HEK293T (cell line): Measurements from ENCODE around the gene THEMIS2.
"Not testable (repeated sequence)": the region's sequence is repeated elsewhere in the genome, so short reads cannot be mapped to it uniquely, and the experiment has no call there.

ENCODE experiments used
- CTCF ChIA-PET: fragments of 350-600 bp; formaldehyde crosslinking; extraction: SDS; loops from one replicate; lab custom pipeline; 2021; ENCODE audit warnings: antibody characterized with exemption, inconsistent platforms; lab: Yijun Ruan, JAX
- POLR2A ChIA-PET: fragments of 350-600 bp; formaldehyde crosslinking; extraction: SDS; loops from one replicate; lab custom pipeline; 2020; ENCODE audit warnings: antibody characterized with exemption, inconsistent platforms; lab: Yijun Ruan, JAX
- DNase-seq: peaks from one replicate; pipeline ENCODE4 v3.0.0; 2012; ENCODE audit warnings: mixed read lengths; ENCODE audit errors: extremely low spot score
- ARNT ChIP-seq: fragments of 450-650 bp; IDR thresholded peaks from 2 replicates; pipeline ENCODE4 v1.6.1; 2017; ENCODE audit warnings: mild to moderate bottlenecking
- BHLHE40 ChIP-seq: fragments of 450-650 bp; IDR thresholded peaks from 2 replicates; pipeline ENCODE4 v1.6.1; 2016; ENCODE audit warnings: mild to moderate bottlenecking, moderate library complexity, borderline replicate concordance
- CTBP1 ChIP-seq: fragments of 450-650 bp; IDR thresholded peaks from 2 replicates; pipeline ENCODE4 v1.6.1; 2016; ENCODE audit warnings: borderline replicate concordance
- ELF4 ChIP-seq: fragments of 450-650 bp; IDR thresholded peaks from 2 replicates; pipeline ENCODE4 v1.6.1; 2017; ENCODE audit warnings: antibody characterized with exemption
- FOXA1 ChIP-seq: fragments of 450-650 bp; IDR thresholded peaks from 2 replicates; pipeline ENCODE4 v1.6.1; 2016; ENCODE audit warnings: mild to moderate bottlenecking
- FOXK2 ChIP-seq: fragments of 450-650 bp; IDR thresholded peaks from 2 replicates; pipeline ENCODE4 v1.6.1; 2016; ENCODE audit warnings: mild to moderate bottlenecking
- FOXM1 ChIP-seq: fragments of 450-650 bp; IDR thresholded peaks from 2 replicates; pipeline ENCODE4 v1.6.1; 2017; ENCODE audit warnings: mild to moderate bottlenecking, borderline replicate concordance
- HDGF ChIP-seq: fragments of 450-650 bp; IDR thresholded peaks from 2 replicates; pipeline ENCODE4 v1.6.1; 2017; ENCODE audit warnings: antibody characterized with exemption, borderline replicate concordance
- L3MBTL2 ChIP-seq: fragments of 450-650 bp; conservative IDR thresholded peaks from 2 replicates; pipeline ENCODE4 v1.6.1; 2016; ENCODE audit warnings: mild to moderate bottlenecking
- LEF1 ChIP-seq: fragments of 450-650 bp; IDR thresholded peaks from 2 replicates; pipeline ENCODE4 v1.6.1; 2017; ENCODE audit warnings: mild to moderate bottlenecking, borderline replicate concordance
- NFRKB ChIP-seq: fragments of 450-650 bp; IDR thresholded peaks from 2 replicates; pipeline ENCODE4 v1.6.1; 2016; ENCODE audit warnings: mild to moderate bottlenecking, moderate library complexity
- SP1 ChIP-seq: fragments of 450-650 bp; IDR thresholded peaks from 2 replicates; pipeline ENCODE4 v1.6.1; 2017
- SUZ12 ChIP-seq: fragments of 450-650 bp; IDR thresholded peaks from 2 replicates; pipeline ENCODE4 v1.6.1; 2016; ENCODE audit warnings: mild to moderate bottlenecking
- TARDBP ChIP-seq: fragments of 450-650 bp; IDR thresholded peaks from 2 replicates; pipeline ENCODE4 v1.6.1; 2016
- ZNF384 ChIP-seq: fragments of 450-650 bp; IDR thresholded peaks from 2 replicates; pipeline ENCODE4 v1.6.1; 2016
- TF ChIP-seq, protein P1 (sequence below): fragments of 450-650 bp; IDR thresholded peaks from 2 replicates; pipeline ENCODE4 v1.6.1; 2016

THEMIS2 gene

GRCh38 chr1:27855085-27855484 lies 17.3 kb upstream of the THEMIS2 start:
- no peak for DNase-seq
- no peak for TF ChIP-seq FOXM1
- 0 out of 2 replicates have a peak, but pooled peaks have one; percentile 46 for TF ChIP-seq ZNF384
- POLR2A ChIA-PET: no interaction called here
- CTCF ChIA-PET: no interaction called here

DNA sequence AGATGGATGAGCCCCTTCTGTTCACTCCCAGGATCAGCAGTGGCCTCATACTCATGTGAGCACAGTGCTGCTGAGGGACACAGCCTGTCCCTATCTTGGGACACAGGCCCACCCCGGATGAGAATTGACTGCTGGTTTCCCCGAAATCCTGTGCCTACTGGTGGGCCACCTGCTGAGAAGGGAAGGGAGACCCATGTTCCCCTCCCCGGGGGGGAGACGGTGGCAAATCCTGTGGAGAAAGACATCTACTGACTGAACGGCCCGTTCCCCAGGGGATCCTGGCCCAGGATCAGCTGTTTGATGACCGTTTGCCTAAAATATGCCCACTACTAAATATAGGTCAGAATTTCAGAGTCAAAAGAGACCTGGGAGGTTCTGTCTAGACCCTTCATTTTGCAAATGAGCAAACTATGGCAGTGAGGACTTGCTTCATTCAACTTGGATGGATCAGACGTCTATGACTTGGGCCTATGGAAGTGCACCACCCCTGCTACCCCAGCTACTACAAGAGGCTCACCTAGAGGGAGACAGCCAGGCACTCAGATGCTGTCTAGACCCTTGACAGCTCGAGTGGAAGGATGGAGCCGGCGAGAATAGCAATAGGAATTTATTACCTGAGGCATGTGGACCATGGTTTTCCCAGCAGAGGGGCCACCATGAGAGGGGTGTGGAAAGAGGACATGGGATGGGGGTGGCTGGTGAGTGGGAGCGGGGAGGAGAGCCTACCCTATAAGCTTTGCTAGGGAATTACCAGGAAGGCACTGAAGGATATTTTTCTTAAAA lies 15.6 kb upstream of the THEMIS2 start:
- ChIA-PET CTCF (interaction anchor here (0.6 to 1.9 kb wide), 6 partner anchors 9 to 1477 kb away, joined by 3 to 8 read pairs (median 4); partner anchors contain the start of gene XKR8), POLR2A (no interaction called here)
- DNase-seq: no peak
- TF ChIP-seq LEF1 (no peak), TARDBP (no peak), L3MBTL2 (no peak), NFRKB (no peak), HDGF (no peak)

- POLR2A ChIA-PET, DNase-seq: not testable (repeated sequence)
- CTCF ChIA-PET: interaction anchor here (0.6 to 1.9 kb wide), 9 partner anchors 10 to 1478 kb away, joined by 3 to 8 read pairs (median 3); partner anchors contain the start of genes THEMIS2 and XKR8
These were observed 14.8 kb upstream of the THEMIS2 start for GRCh38 chr1:27857552-27857951.

DNA sequence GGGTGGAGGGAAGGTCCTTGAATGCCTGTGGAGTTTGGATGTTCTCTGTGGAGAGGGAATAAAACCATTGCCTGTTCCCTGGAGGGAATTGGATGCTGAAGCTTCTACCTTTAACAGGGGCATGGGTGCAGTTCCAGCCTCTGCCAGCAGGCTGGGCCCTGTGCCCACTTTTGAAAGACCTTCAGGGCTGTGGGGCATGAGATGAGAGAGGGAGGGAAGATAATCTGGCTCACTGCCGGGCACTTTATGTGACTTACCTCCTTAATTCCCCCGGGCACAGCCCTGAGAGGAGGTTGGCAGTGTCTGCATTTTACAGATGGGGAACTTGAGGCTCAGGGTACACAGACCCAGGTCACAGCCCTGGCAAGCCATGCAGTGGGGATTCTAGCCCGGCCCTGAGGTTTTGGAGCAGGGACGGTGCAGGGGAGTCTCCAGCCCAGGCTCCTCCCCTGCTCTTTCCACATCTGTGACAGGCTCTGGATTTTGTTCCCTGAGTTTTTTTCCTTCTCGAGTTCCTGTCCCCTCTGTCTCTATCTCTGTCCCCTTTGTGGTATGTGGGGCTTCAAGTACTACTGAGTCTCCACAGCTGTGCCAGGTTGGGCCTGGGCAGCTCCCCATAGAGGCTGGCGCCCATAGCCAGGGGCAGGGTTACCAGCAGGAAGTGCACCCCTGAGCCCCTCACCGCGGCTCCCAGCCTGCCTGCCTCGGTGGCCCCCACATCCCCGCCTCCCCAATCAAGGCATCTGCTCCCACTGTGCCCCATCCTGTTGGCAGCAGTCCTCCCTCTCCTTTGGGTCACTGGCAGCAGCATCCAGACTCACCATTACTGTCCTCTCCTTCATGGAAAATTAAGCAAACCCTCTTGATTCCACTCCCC lies 14.0 kb upstream of the THEMIS2 start:
- POLR2A ChIA-PET: no interaction called here
- CTCF ChIA-PET: interaction anchor here (0.6 to 1.9 kb wide), 7 partner anchors 10 to 122 kb away, joined by 3 to 8 read pairs (median 3); partner anchors contain the start of gene THEMIS2
- TF ChIP-seq L3MBTL2 (no peak), FOXM1 (no peak), SP1 (no peak), LEF1 (no peak)

GRCh38 chr1:27858949-27859576 lies 13.3 kb upstream of the THEMIS2 start:
- ChIA-PET POLR2A (no interaction called here), CTCF (no interaction called here)
- no peak for TF ChIP-seq FOXM1
- TF ChIP-seq FOXK2: no peak
- TF ChIP-seq HDGF: no peak
- TF ChIP-seq CTBP1: no peak
- no peak for TF ChIP-seq L3MBTL2
- TF ChIP-seq FOXA1: no peak
- TF ChIP-seq TARDBP: no peak
- no peak for TF ChIP-seq BHLHE40
- TF ChIP-seq ELF4: no peak
- TF ChIP-seq, protein P1, sequence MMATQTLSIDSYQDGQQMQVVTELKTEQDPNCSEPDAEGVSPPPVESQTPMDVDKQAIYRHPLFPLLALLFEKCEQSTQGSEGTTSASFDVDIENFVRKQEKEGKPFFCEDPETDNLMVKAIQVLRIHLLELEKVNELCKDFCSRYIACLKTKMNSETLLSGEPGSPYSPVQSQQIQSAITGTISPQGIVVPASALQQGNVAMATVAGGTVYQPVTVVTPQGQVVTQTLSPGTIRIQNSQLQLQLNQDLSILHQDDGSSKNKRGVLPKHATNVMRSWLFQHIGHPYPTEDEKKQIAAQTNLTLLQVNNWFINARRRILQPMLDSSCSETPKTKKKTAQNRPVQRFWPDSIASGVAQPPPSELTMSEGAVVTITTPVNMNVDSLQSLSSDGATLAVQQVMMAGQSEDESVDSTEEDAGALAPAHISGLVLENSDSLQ: no peak
- TF ChIP-seq SUZ12: no peak
- no peak for TF ChIP-seq SP1
- TF ChIP-seq ARNT: no peak
- no peak for TF ChIP-seq LEF1
- no peak for TF ChIP-seq ZNF384
- no peak for TF ChIP-seq NFRKB
- no peak for DNase-seq

More for the DNA sequence above, 14.0 kb upstream of the THEMIS2 start:
- peak; percentile 88 for DNase-seq

- DNase-seq: no peak
- ChIA-PET CTCF (no interaction called here), POLR2A (no interaction called here)
- TF ChIP-seq SUZ12 (no peak), ZNF384 (no peak), FOXK2 (no peak), NFRKB (no peak), ELF4 (no peak), FOXA1 (no peak), HDGF (no peak), SP1 (no peak), FOXM1 (no peak)
- TF ChIP-seq, protein P1: no peak
These were observed 10.9 kb upstream of the THEMIS2 start for GRCh38 chr1:27861436-27861835.

- TF ChIP-seq ELF4 (no peak), TARDBP (no peak), ZNF384 (no peak), LEF1 (no peak), CTBP1 (no peak)
- ChIA-PET CTCF (no interaction called here), POLR2A (no interaction called here)
- DNase-seq: no peak
These were observed 10.3 kb upstream of the THEMIS2 start for GRCh38 chr1:27862004-27862403.
